ENCODE measurements around the gene CCSAP. TPM values are rescaled to one million over a fixed set of nuclear protein-coding genes. Genes with fewer than 3 reads are reported as not detected.
"Not testable (repeated sequence)": the region's sequence is repeated elsewhere in the genome, so short reads cannot be mapped to it uniquely, and the experiment has no call there.

Gene CCSAP, protein sequence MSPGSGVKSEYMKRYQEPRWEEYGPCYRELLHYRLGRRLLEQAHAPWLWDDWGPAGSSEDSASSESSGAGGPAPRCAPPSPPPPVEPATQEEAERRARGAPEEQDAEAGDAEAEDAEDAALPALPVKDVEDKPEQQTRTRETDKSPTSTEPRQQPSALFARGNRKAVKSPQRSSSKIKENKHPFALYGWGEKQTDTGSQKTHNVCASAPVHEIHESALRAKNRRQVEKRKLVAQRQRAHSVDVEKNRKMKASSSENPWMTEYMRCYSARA
- total RNA-seq (2014; rRNA removed; shearing (Covaris generic)) = 8.6 and 12.8 TPM in 2 replicates

DNA sequence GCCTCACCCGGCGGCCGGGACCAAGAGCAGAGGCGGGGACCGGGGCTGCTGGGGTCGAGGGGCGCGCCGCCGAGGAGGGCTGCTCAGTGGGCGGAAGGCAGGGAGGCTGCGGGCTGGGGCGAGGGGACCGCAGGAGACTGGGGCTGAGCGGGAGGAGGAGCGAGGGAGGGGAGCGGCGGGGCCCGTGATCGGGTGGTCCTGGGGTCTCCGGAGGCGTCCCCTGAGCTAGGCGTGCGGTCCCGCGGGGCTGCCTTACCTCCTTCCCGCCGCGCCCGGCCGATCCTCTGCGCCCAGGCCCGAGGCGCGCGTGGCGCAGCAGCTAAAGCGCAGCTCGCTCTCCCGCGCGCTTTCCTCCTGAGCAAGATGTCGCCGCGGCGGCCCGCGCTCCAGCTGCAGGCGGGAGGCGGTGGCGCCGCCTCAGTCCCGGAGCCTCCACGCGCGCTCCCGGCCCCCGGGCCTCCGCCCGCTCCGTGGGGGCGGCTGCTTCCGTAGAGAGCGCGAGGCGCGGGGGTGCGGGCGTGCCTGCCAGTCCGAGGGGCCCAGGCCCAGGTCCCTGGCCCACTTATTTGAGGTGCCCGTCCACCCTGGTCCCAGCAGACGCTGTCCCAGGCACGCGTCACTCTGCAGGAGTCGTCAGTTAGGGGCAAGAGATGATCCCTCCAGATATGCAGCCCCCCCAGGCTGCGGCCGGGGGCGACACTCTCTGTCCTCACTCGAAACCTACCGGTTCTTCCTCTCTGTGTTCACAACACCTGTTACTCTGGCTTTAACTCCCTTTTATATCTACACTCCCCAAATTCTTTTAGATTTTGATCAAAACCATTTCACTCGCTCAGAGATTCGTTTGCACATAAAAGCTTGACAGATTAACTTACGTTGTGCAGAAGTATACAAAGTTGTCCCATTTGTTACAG, at the start of gene CCSAP:
Gene CCSAP, minus strand, starts transcription at position 392 of the 914 bp plus-strand sequence. CDS start 582 bp downstream, outside the sequence.
- Histone ChIP-seq H3K27me3 (ENCODE audit: control insufficient read depth, insufficient read depth, low read length) (peaks cover 27% of the 10 kb centered on the region), H3K4me3 (ENCODE audit: insufficient read depth, low read depth, low read length) (peak within 1 kb of the TSS; percentile 96), H3K36me3 (replicated peaks; ENCODE audit: control insufficient read depth, insufficient read depth, low read length) (no peaks in the 10 kb centered on the region)
- DNase-seq = no peak

DNA sequence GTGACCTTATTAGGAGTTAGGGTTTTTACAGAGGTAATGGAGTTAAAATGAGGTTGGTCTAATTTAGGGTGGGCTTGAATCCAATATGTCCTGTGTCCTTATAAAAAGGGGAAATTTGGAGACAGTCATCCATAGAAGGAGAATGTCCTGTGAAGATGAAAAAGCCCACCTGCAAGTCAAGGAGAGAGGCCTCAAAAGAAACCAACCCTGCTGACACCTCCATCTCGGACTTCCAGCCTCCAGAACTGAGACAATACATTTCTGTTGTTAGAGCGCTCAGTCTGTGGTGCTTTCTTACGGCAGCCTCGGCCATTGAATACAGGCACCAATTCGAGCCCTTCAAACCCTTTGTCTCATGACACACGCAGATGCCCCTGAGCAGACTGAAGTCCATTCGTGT, 47.3 kb upstream of the CCSAP start:
- no peak overlapping the region for H3K4me3 ChIP-seq (ENCODE audit: insufficient read depth, low read depth, low read length)
- no peaks in the 10 kb centered on the region; the same call in 1 of the 2 replicates for H3K27me3 ChIP-seq (ENCODE audit: control insufficient read depth, insufficient read depth, low read length)
- DNase-seq = no peak
- H3K36me3 ChIP-seq (replicated peaks; ENCODE audit: control insufficient read depth, insufficient read depth, low read length) = no peaks in the 10 kb centered on the region

- Histone ChIP-seq H3K36me3 (replicated peaks; ENCODE audit: control insufficient read depth, insufficient read depth, low read length) (no peaks in the 10 kb centered on the region), H3K4me3 (ENCODE audit: insufficient read depth, low read depth, low read length) (no peak overlapping the region), H3K27me3 (ENCODE audit: control insufficient read depth, insufficient read depth, low read length) (no peaks in the 10 kb centered on the region; the same call in 1 of the 2 replicates)
- no peak for DNase-seq
Measured at GRCh38 chr1:229388897-229389580, 46.2 kb upstream of the CCSAP start.

- no peaks in the 10 kb centered on the region for H3K36me3 ChIP-seq (replicated peaks; ENCODE audit: control insufficient read depth, insufficient read depth, low read length)
- DNase-seq = no peak
- no peaks in the 10 kb centered on the region; the same call in 1 of the 2 replicates for H3K27me3 ChIP-seq (ENCODE audit: control insufficient read depth, insufficient read depth, low read length)
- H3K4me3 ChIP-seq (ENCODE audit: insufficient read depth, low read depth, low read length) = no peak overlapping the region
Measured at GRCh38 chr1:229385853-229386456, 43.1 kb upstream of the CCSAP start.

DNA sequence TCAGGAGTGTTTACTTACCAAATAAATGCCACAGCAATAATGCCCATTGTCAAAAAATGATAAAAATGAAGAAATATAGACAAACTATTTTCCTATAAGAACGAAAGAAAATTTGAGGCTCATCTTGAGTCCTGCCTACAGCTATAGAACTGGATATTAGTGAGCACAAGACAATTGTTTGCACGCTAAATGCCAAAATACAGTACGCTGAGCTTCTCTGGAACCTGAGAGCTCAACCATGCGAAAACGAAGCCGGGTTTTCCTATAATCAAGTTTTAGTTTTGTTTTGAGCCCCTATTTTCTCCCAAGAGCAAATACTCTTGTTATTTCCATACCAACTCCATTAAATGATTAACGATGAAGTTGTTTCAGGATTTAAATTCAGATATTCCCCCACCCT, 42.0 kb upstream of the CCSAP start:
- no peak for DNase-seq
- Histone ChIP-seq H3K27me3 (ENCODE audit: control insufficient read depth, insufficient read depth, low read length) (peaks cover 2% of the 10 kb centered on the region), H3K4me3 (ENCODE audit: insufficient read depth, low read depth, low read length) (no peak overlapping the region), H3K36me3 (replicated peaks; ENCODE audit: control insufficient read depth, insufficient read depth, low read length) (no peaks in the 10 kb centered on the region)

GRCh38 chr1:229383961-229384360, 41.1 kb upstream of the CCSAP start:
- Histone ChIP-seq H3K4me3 (ENCODE audit: insufficient read depth, low read depth, low read length) (no peak overlapping the region), H3K27me3 (ENCODE audit: control insufficient read depth, insufficient read depth, low read length) (peaks cover 2% of the 10 kb centered on the region; the same call in 1 of the 2 replicates), H3K36me3 (replicated peaks; ENCODE audit: control insufficient read depth, insufficient read depth, low read length) (no peaks in the 10 kb centered on the region)
- DNase-seq = no peak

GRCh38 chr1:229383188-229383587, 40.3 kb upstream of the CCSAP start:
- no peaks in the 10 kb centered on the region for H3K36me3 ChIP-seq (replicated peaks; ENCODE audit: control insufficient read depth, insufficient read depth, low read length)
- peaks cover 2% of the 10 kb centered on the region; the same call in 1 of the 2 replicates for H3K27me3 ChIP-seq (ENCODE audit: control insufficient read depth, insufficient read depth, low read length)
- H3K4me3 ChIP-seq (ENCODE audit: insufficient read depth, low read depth, low read length) = no peak overlapping the region
- DNase-seq = no peak

- Histone ChIP-seq H3K36me3 (replicated peaks; ENCODE audit: control insufficient read depth, insufficient read depth, low read length) (no peaks in the 10 kb centered on the region), H3K4me3 (ENCODE audit: insufficient read depth, low read depth, low read length) (no peak overlapping the region), H3K27me3 (ENCODE audit: control insufficient read depth, insufficient read depth, low read length) (peaks cover 2% of the 10 kb centered on the region; the same call in 1 of the 2 replicates)
- peak; percentile 72 for DNase-seq
Measured at GRCh38 chr1:229381234-229381633, 38.4 kb upstream of the CCSAP start.

DNA sequence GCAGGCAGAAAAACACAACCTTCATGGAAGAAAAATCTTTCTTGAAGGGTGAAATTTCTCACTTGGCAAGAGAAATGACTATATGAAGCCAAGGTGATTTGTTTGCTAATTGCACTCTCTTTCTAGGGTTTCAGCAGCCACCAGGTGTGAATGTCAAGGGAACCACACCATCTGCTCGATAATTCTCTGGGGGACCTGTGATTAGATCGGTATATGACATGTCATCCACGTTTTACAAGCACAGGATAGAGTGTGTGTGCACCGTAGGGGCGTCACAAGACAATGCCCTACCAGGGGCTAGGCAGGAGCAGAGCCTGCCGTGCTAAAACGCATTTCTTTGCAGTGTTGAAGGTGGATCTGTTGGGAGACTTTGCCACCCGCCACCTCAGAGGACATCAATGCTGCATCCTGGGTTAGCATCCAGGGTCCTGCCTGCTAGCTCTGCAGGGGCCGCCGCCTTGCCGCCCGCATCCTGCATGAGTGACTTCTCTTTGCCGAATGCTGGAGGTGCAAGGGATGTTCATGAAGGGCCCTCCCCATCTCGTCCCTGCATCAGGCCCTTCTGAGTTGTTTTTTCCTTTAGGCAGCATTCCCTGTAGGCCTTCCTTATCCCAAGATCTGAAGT, 37.8 kb upstream of the CCSAP start:
- H3K27me3 ChIP-seq (ENCODE audit: control insufficient read depth, insufficient read depth, low read length) = peaks cover 2% of the 10 kb centered on the region; the same call in 1 of the 2 replicates
- H3K4me3 ChIP-seq (ENCODE audit: insufficient read depth, low read depth, low read length) = no peak overlapping the region
- DNase-seq = no peak
- H3K36me3 ChIP-seq (replicated peaks; ENCODE audit: control insufficient read depth, insufficient read depth, low read length) = no peaks in the 10 kb centered on the region

GRCh38 chr1:229379846-229380245, 37.0 kb upstream of the CCSAP start:
- Histone ChIP-seq H3K4me3 (ENCODE audit: insufficient read depth, low read depth, low read length) (no peak overlapping the region), H3K27me3 (ENCODE audit: control insufficient read depth, insufficient read depth, low read length) (peaks cover 2% of the 10 kb centered on the region; the same call in 1 of the 2 replicates), H3K36me3 (replicated peaks; ENCODE audit: control insufficient read depth, insufficient read depth, low read length) (no peaks in the 10 kb centered on the region)
- no peak for DNase-seq

DNA sequence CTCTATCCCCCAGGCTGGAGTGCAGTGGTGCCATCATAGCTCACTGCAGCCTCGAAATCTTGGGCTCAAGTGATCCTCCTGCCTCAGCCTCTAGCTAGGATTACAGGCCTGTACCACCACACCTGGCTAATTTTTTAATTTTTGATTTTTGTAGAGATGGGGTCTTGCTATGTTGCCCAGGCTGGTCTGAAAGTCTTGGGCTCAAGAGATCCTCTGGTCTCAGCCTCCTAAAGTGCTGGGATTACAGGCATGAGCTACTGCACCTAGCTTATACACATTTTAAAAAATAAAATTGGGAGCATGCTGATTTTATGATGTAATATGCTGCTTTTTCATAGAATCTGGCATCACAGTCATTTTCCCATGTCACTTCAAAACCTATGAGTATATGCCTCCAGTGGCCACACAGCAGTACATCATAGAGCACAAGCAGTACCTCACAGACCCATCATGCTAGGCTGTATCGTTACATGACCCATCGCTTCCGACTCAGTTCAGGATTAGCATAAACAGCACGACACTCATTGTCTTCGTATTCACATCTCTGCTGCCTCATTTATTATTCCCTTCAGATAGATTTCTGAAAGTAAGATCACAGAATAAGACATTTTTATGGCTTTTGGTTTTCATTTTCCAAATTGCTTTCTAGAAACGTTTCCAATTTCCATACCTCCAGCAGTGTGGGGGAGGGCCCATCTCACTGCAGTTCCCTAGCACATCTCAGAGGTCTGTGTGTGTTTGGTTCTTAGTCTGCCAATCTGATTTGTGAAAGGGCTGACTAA, 35.9 kb upstream of the CCSAP start:
- peak; percentile 71 for DNase-seq
- H3K4me3 ChIP-seq (ENCODE audit: insufficient read depth, low read depth, low read length) = no peak overlapping the region
- H3K36me3 ChIP-seq (replicated peaks; ENCODE audit: control insufficient read depth, insufficient read depth, low read length) = no peaks in the 10 kb centered on the region
- H3K27me3 ChIP-seq (ENCODE audit: control insufficient read depth, insufficient read depth, low read length) = peaks cover 2% of the 10 kb centered on the region; the same call in 1 of the 2 replicates

- DNase-seq; H3K27me3 ChIP-seq (ENCODE audit: control insufficient read depth, insufficient read depth, low read length); H3K36me3 ChIP-seq (replicated peaks; ENCODE audit: control insufficient read depth, insufficient read depth, low read length): not testable (repeated sequence)
Measured at GRCh38 chr1:229378035-229378434, 35.2 kb upstream of the CCSAP start.

GRCh38 chr1:229377429-229377828, 34.6 kb upstream of the CCSAP start:
- DNase-seq = no peak
- Histone ChIP-seq H3K27me3 (ENCODE audit: control insufficient read depth, insufficient read depth, low read length) (peaks cover 2% of the 10 kb centered on the region; the same call in 1 of the 2 replicates), H3K4me3 (ENCODE audit: insufficient read depth, low read depth, low read length) (no peak overlapping the region), H3K36me3 (replicated peaks; ENCODE audit: control insufficient read depth, insufficient read depth, low read length) (no peaks in the 10 kb centered on the region)

More at GRCh38 chr1:229378035-229378434, 35.2 kb upstream of the CCSAP start:
- not testable (repeated sequence) for H3K4me3 ChIP-seq (ENCODE audit: insufficient read depth, low read depth, low read length)
